A549 (cell line): ENCODE results near the gene MYADM.

Experiments
- BHLHE40 ChIP-seq: IDR thresholded peaks from 2 replicates; pipeline ENCODE4 v1.6.1; 2012; ENCODE audit warnings: low read depth, low read length, inconsistent platforms
- CEBPB ChIP-seq, 2 experiments: fragments of >200 bp in 1 of 2; sonication (Bioruptor Twin) in 1 of 2; formaldehyde crosslinking in 1 of 2; IDR thresholded peaks; 2 replicates each; pipeline ENCODE4 v1.6.1; 2012 to 2016
- EP300 ChIP-seq, 2 experiments: fragments of >200 bp; sonication (Bioruptor Twin); formaldehyde crosslinking; IDR thresholded peaks; 2 replicates in 1 of 2; 3 replicates in 1 of 2; pipeline ENCODE4 v1.6.1; 2016 to 2017
- HDAC2 ChIP-seq: fragments of 200-600 bp; sonication (generic); IDR thresholded peaks from 2 replicates; pipeline ENCODE4 v1.6.1; 2016
- KDM1A ChIP-seq: fragments of 200-600 bp; sonication (generic); IDR thresholded peaks from 2 replicates; pipeline ENCODE4 v1.6.1; 2016; ENCODE audit warnings: low read depth, mild to moderate bottlenecking
- NFE2L2 ChIP-seq: fragments of 150-350 bp; conservative IDR thresholded peaks from 2 replicates; pipeline ENCODE4 v1.6.1; 2014; ENCODE audit warnings: low read length
- NR3C1 ChIP-seq: fragments of >200 bp; sonication (Bioruptor Twin); formaldehyde crosslinking; IDR thresholded peaks from 3 replicates; pipeline ENCODE4 v1.6.1; 2017
- POLR2A ChIP-seq: IDR thresholded peaks from 2 replicates; pipeline ENCODE4 v1.6.1; 2012; ENCODE audit warnings: mild to moderate bottlenecking, low read length
- RAD21 ChIP-seq, 2 experiments: fragments of >200 bp in 1 of 2; sonication (Bioruptor Twin) in 1 of 2; formaldehyde crosslinking in 1 of 2; IDR thresholded peaks in 1 of 2; conservative IDR thresholded peaks in 1 of 2; 2 replicates in 1 of 2; 3 replicates in 1 of 2; pipeline ENCODE4 v1.6.1; 2012 to 2018; ENCODE audit warnings: inconsistent platforms in 1 of 2
- SMC3 ChIP-seq: fragments of >200 bp; sonication (Bioruptor Twin); formaldehyde crosslinking; IDR thresholded peaks from 3 replicates; pipeline ENCODE4 v1.6.1; 2018; ENCODE audit warnings: inconsistent platforms
- TF ChIP-seq, protein P1 (sequence below): IDR thresholded peaks from 2 replicates; pipeline ENCODE4 v1.6.1; 2012; ENCODE audit warnings: low read depth, borderline replicate concordance
- TF ChIP-seq, protein P2 (sequence below): fragments of >200 bp; sonication (Bioruptor Twin); formaldehyde crosslinking; IDR thresholded peaks from 3 replicates; pipeline ENCODE4 v1.5.1; 2016
- TF ChIP-seq, protein P3 (sequence below): IDR thresholded peaks from 2 replicates; pipeline ENCODE4 v1.6.1; 2012

DNA sequence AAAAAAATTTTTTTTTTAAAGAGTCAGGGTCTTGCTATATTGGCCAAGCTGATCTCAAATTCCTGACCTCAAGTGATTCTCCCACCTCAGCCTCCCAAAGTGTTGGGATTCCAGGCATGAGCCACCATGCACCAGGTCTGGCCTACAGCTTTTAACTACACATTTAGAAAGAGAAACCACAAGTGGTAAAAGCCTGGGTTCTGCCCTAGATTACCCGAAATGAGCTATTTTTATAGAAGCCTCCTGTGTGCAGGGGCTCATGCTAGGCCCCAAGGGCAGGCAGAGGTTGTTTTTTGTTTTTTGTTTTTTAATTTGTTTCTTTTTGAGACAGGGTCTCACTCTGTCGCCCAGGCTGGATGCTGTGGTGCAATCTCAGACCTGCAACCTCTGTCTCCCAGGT, 14.0 kb upstream of the MYADM start:
- TF ChIP-seq, protein P1, sequence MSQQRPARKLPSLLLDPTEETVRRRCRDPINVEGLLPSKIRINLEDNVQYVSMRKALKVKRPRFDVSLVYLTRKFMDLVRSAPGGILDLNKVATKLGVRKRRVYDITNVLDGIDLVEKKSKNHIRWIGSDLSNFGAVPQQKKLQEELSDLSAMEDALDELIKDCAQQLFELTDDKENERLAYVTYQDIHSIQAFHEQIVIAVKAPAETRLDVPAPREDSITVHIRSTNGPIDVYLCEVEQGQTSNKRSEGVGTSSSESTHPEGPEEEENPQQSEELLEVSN: no peak
- TF ChIP-seq CEBPB (IDR thresholded peaks at IDR 0.05) (no peak), POLR2A (no peak), RAD21 (conservative IDR thresholded peaks at IDR 0.05 in 1 of 2, IDR thresholded peaks at IDR 0.05 in 1 of 2) (no peak), BHLHE40 (no peak), SMC3 (no peak), EP300 (IDR thresholded peaks at IDR 0.05) (no peak), NR3C1 (no peak), HDAC2 (no peak), KDM1A (no peak), NFE2L2 (no peak)
- TF ChIP-seq, protein P2, sequence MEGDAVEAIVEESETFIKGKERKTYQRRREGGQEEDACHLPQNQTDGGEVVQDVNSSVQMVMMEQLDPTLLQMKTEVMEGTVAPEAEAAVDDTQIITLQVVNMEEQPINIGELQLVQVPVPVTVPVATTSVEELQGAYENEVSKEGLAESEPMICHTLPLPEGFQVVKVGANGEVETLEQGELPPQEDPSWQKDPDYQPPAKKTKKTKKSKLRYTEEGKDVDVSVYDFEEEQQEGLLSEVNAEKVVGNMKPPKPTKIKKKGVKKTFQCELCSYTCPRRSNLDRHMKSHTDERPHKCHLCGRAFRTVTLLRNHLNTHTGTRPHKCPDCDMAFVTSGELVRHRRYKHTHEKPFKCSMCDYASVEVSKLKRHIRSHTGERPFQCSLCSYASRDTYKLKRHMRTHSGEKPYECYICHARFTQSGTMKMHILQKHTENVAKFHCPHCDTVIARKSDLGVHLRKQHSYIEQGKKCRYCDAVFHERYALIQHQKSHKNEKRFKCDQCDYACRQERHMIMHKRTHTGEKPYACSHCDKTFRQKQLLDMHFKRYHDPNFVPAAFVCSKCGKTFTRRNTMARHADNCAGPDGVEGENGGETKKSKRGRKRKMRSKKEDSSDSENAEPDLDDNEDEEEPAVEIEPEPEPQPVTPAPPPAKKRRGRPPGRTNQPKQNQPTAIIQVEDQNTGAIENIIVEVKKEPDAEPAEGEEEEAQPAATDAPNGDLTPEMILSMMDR: no peak
- TF ChIP-seq, protein P3, sequence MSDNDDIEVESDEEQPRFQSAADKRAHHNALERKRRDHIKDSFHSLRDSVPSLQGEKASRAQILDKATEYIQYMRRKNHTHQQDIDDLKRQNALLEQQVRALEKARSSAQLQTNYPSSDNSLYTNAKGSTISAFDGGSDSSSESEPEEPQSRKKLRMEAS: no peak
